Left colon (tissue), 2 donors: ENCODE data around the gene AHDC1. TPM values are rescaled to one million over a fixed set of nuclear protein-coding genes. Genes with fewer than 3 reads are reported as not detected.
A peak's percentile ranks its signal among the peaks of the same experiment; 100 is the strongest.
"Not testable (repeated sequence)": the region's sequence is repeated elsewhere in the genome, so short reads cannot be mapped to it uniquely, and the experiment has no call there.

Experiments used
- ATAC-seq: fragments of 200-7000 bp; cut with Tn5 transposase; one replicate; pipeline ENCODE4 v1.9.1; 2020; ENCODE audit warnings: mild to moderate bottlenecking, moderate library complexity
- DNase-seq, 2 donors: peaks; one replicate each; pipeline ENCODE4 v3.0.0-alpha.2; 2020
- intact Hi-C, 2 donors: fragments of 100-400 bp; cut with DNase I in 1 of 2; cut with micrococcal nuclease in 1 of 2; formaldehyde crosslinking; loops; one replicate each; pipeline versions ENCODE4 v1.11.2 to v1.14.0; 2022; cut with DNase I, micrococcal nuclease
- long read RNA-seq: library from polyadenylated mRNA; unstranded; transcript quantifications from one replicate; pipeline ENCODE4 v2.0.0, GENCODE V29; 2021
- total RNA-seq, 2 donors: library from RNA; stranded (reverse); fragmentation: NEBNext Ultra II Directional; extraction: Animal tissue kit (Norgen Biotek cat#: 25700); gene quantifications; one replicate each; pipeline ENCODE4 v1.2.1, GENCODE V29; 2021
- donor health status: DM: no; HTN: no; CAD: no.
- donor health status: DM: yes; HTN: yes; CAD: no.

AHDC1 gene
- total RNA-seq, result 10 to 100 TPM; 21.5 to 25.2 TPM
- long read RNA-seq, partial matches to known transcripts, result 1 of 3 reads
- long read RNA-seq, other reads (novel, unspliced or antisense), result 2 of 3 reads

GRCh38 chr1:27603681-27604578 is at the start of gene AHDC1:
TSS of gene AHDC1 (minus strand) at chr1:27604144. CDS start at chr1:27552115, 52,029 bp downstream.
- intact Hi-C loops, result loop anchor here (5.0 to 10.0 kb wide), 2 partner anchors 202 to 209 kb away; partner anchors contain the start of gene GPR3 (in 1 of the 2)
- peak; percentile 76 for ATAC-seq
- DNase-seq, result peak; percentile 92 to 94

GRCh38 chr1:27652111-27652864 is 48.3 kb upstream of the AHDC1 start:
- no peak for ATAC-seq
- no peak for DNase-seq
- intact Hi-C loops, result no loop called here

DNA sequence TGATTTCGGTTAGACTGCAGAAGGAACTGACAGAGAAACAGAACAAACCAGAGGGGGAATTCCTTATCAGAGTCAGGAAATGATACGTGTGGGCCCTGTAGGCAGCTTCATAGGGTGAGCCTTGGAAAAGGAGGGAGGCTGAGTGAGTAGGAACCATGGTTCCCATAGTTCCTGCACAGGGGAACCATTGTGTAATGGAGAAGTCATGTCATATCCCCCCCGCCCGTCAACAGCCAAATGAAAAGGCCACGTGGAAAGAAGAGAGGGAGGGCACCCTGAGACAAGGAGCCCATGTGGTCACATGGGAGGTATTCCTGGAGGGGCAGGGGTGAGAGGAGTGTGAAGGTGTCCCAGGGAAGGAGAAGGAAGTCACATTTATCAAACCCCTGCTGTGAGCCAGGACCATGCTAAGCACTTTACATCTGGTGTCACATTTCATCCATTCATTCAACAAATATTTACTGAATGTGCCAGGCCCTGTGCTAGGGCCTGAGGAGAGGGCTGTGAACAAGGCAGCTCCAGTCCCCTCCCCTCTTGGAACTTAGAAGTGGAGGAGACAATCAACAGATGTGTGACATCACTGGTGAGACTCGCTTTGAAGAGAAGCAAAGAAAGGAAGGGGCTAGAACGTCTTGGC is 46.7 kb upstream of the AHDC1 start:
- no peak for DNase-seq
- ATAC-seq, result no peak
- intact Hi-C loops, result no loop called here

- no peak for ATAC-seq
- no peak for DNase-seq
- intact Hi-C loops, result no loop called here
Measured at GRCh38 chr1:27650171-27650538, 46.2 kb upstream of the AHDC1 start.

DNA sequence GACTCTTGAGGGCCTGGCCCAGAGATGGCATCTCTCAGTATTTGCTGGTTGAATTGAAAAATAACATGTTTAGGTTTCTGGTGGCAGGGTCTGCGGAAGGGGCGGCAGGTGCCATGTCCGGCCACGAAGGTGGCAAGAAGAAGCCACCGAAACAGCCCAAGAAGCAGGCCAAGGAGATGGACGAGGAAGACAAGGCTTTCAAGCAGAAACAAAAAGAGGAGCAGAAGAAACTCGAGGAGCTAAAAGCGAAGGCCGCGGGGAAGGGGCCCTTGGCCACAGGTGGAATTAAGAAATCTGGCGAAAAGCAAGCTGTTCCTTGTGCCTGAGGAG is 45.3 kb upstream of the AHDC1 start:
- intact Hi-C loops, result no loop called here
- ATAC-seq (no peak), DNase-seq (no peak)

GRCh38 chr1:27648602-27649305 is 44.8 kb upstream of the AHDC1 start:
- no peak for DNase-seq
- ATAC-seq, result no peak
- intact Hi-C loops, result no loop called here

- no peak for ATAC-seq
- DNase-seq, result no peak
- intact Hi-C loops, result no loop called here
Measured at GRCh38 chr1:27647328-27647727, 43.4 kb upstream of the AHDC1 start.

DNA sequence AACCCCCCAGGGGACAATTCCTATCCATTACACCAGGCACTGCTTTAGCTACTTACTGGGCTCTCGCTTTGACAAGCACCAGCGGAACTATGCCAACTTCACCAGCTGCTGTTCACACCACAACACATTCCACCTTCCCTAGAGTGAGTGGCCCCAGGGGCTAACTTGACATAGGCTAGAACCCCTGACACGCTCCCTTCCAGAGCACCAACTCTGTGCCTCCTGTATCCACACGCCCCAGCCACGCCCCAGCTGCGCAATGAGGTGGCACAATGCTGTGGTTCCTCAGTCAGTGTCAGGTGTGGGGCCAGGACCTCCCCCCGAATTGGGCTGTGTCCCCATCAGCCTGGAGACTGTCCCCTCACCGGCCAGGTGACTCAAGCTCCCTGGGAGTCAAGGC is 42.7 kb upstream of the AHDC1 start:
- ATAC-seq, result no peak
- intact Hi-C loops, result no loop called here
- DNase-seq, result no peak

GRCh38 chr1:27645071-27645415 is 41.1 kb upstream of the AHDC1 start:
- intact Hi-C loops, result no loop called here
- ATAC-seq (no peak), DNase-seq (no peak)

DNA sequence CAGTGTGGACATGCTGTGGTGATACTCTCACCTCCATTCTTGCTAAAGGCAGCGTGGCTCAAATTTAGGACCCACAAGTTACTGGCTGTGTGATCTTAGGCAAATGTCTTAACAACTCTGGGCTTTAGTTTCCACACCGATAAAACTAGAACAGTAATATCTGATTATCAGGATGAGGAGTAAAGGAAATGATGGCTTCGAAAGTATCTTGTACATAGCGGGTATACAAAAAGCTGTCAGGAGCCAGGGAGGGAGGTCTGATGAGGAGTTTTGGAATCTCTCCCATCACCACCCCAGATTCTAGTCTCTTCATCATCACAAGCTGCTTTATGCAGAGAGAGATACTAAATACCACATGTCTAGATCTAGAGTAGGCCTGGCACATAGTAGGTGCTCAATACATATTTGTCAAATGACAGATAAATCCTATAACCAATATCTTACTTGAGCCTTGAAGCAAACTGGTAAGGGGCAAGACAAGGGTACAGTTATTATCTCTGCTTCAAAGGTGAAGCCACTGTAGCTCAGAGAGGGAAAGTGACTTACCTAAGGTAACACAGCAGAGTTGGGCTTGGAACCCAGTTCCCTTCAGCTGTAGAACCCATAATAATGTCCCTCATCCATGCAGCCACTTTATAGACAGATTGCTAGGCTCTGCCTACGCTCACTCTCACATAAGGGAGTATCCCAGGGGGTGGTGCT is 40.6 kb upstream of the AHDC1 start:
- intact Hi-C loops, result no loop called here
- ATAC-seq, result no peak
- DNase-seq, result no peak

DNA sequence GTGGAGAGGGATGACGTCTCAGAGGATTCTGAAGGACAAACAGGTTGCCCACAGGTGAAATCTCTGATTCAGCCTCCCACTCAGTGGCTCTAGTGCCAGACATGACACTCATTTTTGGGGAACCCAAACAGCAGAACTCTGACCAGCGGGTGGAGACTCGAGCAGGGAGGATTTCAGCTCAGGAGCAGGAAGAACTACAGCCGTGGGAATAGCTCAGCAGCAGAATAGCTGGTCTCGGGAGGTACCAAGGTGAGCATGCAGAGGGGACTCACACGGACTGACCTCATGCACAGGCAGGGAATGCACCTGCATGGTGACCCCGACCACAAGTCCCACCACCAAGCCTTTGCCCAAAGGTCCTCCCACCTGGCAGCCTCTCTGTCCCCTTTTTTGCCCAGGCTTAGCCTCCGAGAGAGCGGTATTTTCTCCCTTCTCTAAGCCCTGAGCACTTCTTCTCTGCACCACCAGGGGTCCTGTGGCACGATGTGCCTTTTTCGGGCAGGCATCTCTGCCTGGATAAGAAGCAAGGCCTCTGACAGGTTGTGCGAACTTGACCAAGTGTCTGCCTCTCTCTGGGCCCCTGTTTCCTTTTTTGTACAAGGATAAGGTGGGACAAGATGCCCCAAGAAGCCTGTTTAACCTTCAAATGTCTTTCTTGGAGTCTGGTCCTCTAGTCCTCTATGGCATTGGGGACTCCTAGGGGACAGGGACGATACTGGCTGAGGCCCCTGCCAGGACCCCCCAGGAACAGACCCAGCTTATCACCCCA is 39.8 kb upstream of the AHDC1 start:
- peak; percentile 89 for ATAC-seq
- peak in 1 of 2 donors; percentile 66 for DNase-seq
- intact Hi-C loops, result no loop called here

DNA sequence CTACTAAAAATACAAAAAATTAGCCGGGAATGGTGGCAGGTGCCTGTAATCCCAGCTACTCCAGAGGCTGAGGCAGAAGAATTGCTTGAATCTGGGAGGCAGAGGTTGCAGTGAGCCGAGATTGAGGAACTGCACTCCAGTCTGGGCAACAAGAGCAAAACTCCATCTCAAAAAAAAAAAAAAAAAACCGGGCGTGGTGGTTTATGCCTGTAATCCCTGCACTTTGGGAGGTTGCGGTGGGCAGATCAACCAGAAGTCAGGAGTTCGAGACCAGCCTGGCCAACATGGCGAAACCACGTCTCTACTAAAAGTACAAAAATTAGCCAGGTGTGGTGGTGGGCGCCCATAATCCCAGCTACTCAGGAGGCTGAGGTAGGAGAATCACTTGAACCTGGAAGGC is 36.6 kb upstream of the AHDC1 start:
- DNase-seq, intact Hi-C loops, ATAC-seq: not testable (repeated sequence)

GRCh38 chr1:27638805-27639204 is 34.9 kb upstream of the AHDC1 start:
- intact Hi-C loops, result no loop called here
- ATAC-seq (no peak), DNase-seq (no peak)

- intact Hi-C loops, result no loop called here
- ATAC-seq (no peak), DNase-seq (no peak)
Measured at GRCh38 chr1:27638047-27638734, 34.2 kb upstream of the AHDC1 start.

GRCh38 chr1:27635396-27636142 is 31.6 kb upstream of the AHDC1 start:
- ATAC-seq (no peak), DNase-seq (no peak)
- intact Hi-C loops, result no loop called here

DNA sequence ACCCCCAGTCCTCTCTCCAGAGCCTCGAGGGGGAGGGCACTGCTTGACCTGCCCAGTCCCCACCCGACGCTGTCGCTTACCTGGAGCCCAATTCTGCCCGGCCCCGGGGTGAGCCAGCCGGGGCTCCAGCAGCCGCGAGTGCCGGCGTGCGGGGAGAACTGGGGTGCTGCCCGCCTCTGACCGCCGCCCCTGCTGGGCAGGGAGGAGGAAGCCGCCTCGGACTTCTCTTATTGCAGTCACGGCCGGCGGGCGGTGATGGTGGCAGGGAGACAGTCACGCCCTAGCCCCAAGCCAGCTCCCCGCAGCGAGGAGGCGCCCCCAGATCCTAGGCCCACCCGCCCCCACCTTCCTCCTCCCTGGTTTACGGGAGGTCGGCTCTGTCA is 31.0 kb upstream of the AHDC1 start, which contains the start of gene FGR:
Gene FGR, minus strand, starts transcription at position 201 of the 383 bp plus-strand sequence. CDS start 11,269 bp downstream, outside the sequence.
- peak; percentile 45 for ATAC-seq
- peak in 1 of 2 donors; percentile 39 for DNase-seq

More for the DNA sequence above, 31.0 kb upstream of the AHDC1 start, which contains the start of gene FGR:
- intact Hi-C loops, result no loop called here
